ENCODE measurements around the gene GPANK1. TPM values are rescaled to one million over a fixed set of nuclear protein-coding genes. Genes with fewer than 3 reads are reported as not detected.

Gene GPANK1
- total and polyA plus RNA-seq, 2 donors (not counting 1 experiment from before 2014, with no cell fraction given): 22.6 to 24.3 TPM

GRCh38 chr6:31680226-31681134, 15.7 kb upstream of the GPANK1 start, which contains the start of gene LY6G5C:
LY6G5C (minus strand) TSS chr6:31681067; CDS start chr6:31680373, 694 bp downstream.
- peak within 1 kb of the TSS; percentile 88 for H3K4me3 Mint-ChIP-seq
- CTCF ChIA-PET: interaction anchor here (0.6 to 3.3 kb wide), 22 partner anchors 9 to 498 kb away, joined by 3 to 57 read pairs (median 4); partner anchors contain the start of genes ABHD16A, HSPA1A, HSPA1L and LSM2

More at GRCh38 chr6:31680226-31681134, 15.7 kb upstream of the GPANK1 start, which contains the start of gene LY6G5C:
- H2AFZ ChIP-seq (ENCODE audit: insufficient read depth, low read depth, low read length, poor library complexity, severe bottlenecking): peak within 1 kb of the TSS; percentile 80
- peaks cover 0 to 3% of the 10 kb centered on the region in 2 experiments for H3K36me3 ChIP-seq (replicated peaks in 1 of 2; ENCODE audit: control extremely low read depth in 1 of 2, control insufficient read depth in 1 of 2, extremely low read depth in 1 of 2, insufficient read depth in 2 of 2, low read length in 1 of 2)
- no peaks in the 10 kb centered on the region for H3K79me2 ChIP-seq (ENCODE audit: control insufficient read depth, insufficient read depth, low read length)
- peaks cover 19 to 41% of the 10 kb centered on the region in 2 donors for H3K4me1 ChIP-seq (ENCODE audit: control insufficient read depth in 2 of 2, insufficient read depth in 2 of 2, low read length in 2 of 2)
- Mint-ChIP-seq H3K27me3 (no peaks in the 10 kb centered on the region), H3K4me1 (peaks cover 45% of the 10 kb centered on the region), H3K9me3 (ENCODE audit: insufficient read depth) (no peaks in the 10 kb centered on the region), H3K27ac (peak within 1 kb of the TSS; percentile 57)
- H3K9ac ChIP-seq (ENCODE audit: low read length): peak within 1 kb of the TSS; percentile 77
- H4K20me1 ChIP-seq (ENCODE audit: control insufficient read depth, insufficient read depth, low read length, poor library complexity, severe bottlenecking): no peaks in the 10 kb centered on the region
- no peak for TF ChIP-seq EZH2 (IDR thresholded peaks at IDR 0.05; ENCODE audit: borderline replicate concordance, insufficient read depth, low read depth, low read length, poor library complexity, severe bottlenecking)
- peak; percentile 55 for TF ChIP-seq CTCF (IDR thresholded peaks at IDR 0.05)
- H3K4me2 ChIP-seq (replicated peaks; ENCODE audit: low read depth, low read length, poor library complexity, severe bottlenecking): peak within 1 kb of the TSS; percentile 99
- peak; percentile 78 for ATAC-seq (ENCODE audit: low read depth)
- peak; percentile 79 for DNase-seq
- H3K4me3 ChIP-seq (ENCODE audit: control extremely low read depth in 1 of 5, extremely low read depth in 1 of 5, insufficient read depth in 1 of 5, low read depth in 2 of 5, low read length in 4 of 5): peak within 1 kb of the TSS; percentile 44 to 69 (median 53)
- POLR2A ChIA-PET: interaction anchor here (0.6 to 1.5 kb wide), 3 partner anchors 15 to 150 kb away, joined by 3 to 10 read pairs (median 7); partner anchors contain the start of gene ABHD16A
- WGBS (ENCODE audit: insufficient coverage): 12% methylated on average over 16 of the region's 17 CpGs
- H3K9me3 ChIP-seq (ENCODE audit: control extremely low read depth in 1 of 3, control insufficient read depth in 2 of 3, insufficient read depth in 1 of 3, low read length in 2 of 3): no peaks in the 10 kb centered on the region
- intact Hi-C loops (cut with micrococcal nuclease): loop anchor here (1.0 to 2.0 kb wide), 7 partner anchors 23 to 272 kb away; partner anchors contain the start of gene ABHD16A
- no peaks in the 10 kb centered on the region for H3K27me3 ChIP-seq (replicated peaks in 1 of 4; ENCODE audit: control extremely low read depth in 1 of 4, control insufficient read depth in 3 of 4, insufficient read depth in 4 of 4, low read length in 3 of 4)
- peak within 1 kb of the TSS in 1 of 2 donors; percentile 50 for H3K27ac ChIP-seq (ENCODE audit: low read length in 2 of 2)

All from B cell (primary cell).